Measurements from ENCODE around the gene ADAMTSL2.

Gene ADAMTSL2

GRCh38 chr9:133499132-133499891 is 35.2 kb upstream of the ADAMTSL2 start:
- no peak overlapping the region for H3K9ac ChIP-seq
- no peaks in the 10 kb centered on the region for H3K27me3 ChIP-seq
- peaks cover 17 to 30% (median 25%) of the 10 kb centered on the region in 11 experiments for H3K9me3 ChIP-seq (replicated peaks in 1 of 11)
- H3K27ac ChIP-seq: no peak overlapping the region
- H3K36me3 ChIP-seq: no peaks in the 10 kb centered on the region; a peak in 1 of 22 replicates
- H3K4me2 ChIP-seq: no peak overlapping the region
- no peak overlapping the region for H3K4me3 ChIP-seq
- peaks cover 0 to 15% (median 10%) of the 10 kb centered on the region in 10 experiments; a peak in 12 of 20 replicates for H3K4me1 ChIP-seq
- TF ChIP-seq Cebpa-rat (IDR thresholded peaks at IDR 0.05): no peak
- H4K20me1 ChIP-seq: no peaks in the 10 kb centered on the region

GRCh38 chr9:133499892-133500270 is 34.6 kb upstream of the ADAMTSL2 start:
- peaks cover 0 to 15% (median 10%) of the 10 kb centered on the region in 10 experiments; a peak in 12 of 20 replicates for H3K4me1 ChIP-seq
- H3K27me3 ChIP-seq: no peaks in the 10 kb centered on the region
- H3K9me3 ChIP-seq (replicated peaks in 1 of 11): peaks cover 17 to 30% (median 25%) of the 10 kb centered on the region in 11 experiments
- H3K36me3 ChIP-seq: no peaks in the 10 kb centered on the region; a peak in 1 of 22 replicates
- H4K20me1 ChIP-seq: no peaks in the 10 kb centered on the region
- no peak overlapping the region for H3K27ac ChIP-seq
- H3K9ac ChIP-seq: no peak overlapping the region
- TF ChIP-seq Cebpa-rat (IDR thresholded peaks at IDR 0.05): no peak
- H3K4me3 ChIP-seq: no peak overlapping the region
- H3K4me2 ChIP-seq: no peak overlapping the region

- H3K4me1 ChIP-seq: peaks cover 0 to 11% (median 0%) of the 10 kb centered on the region in 10 experiments; a peak in 5 of 20 replicates
- TF ChIP-seq Cebpa-rat (IDR thresholded peaks at IDR 0.05): no peak
- H3K27me3 ChIP-seq: no peaks in the 10 kb centered on the region
- no peak overlapping the region for H3K4me3 ChIP-seq
- no peak overlapping the region for H3K27ac ChIP-seq
- peaks cover 17 to 30% (median 25%) of the 10 kb centered on the region in 11 experiments for H3K9me3 ChIP-seq (replicated peaks in 1 of 11)
- H3K4me2 ChIP-seq: no peak overlapping the region
- H3K36me3 ChIP-seq: no peaks in the 10 kb centered on the region; a peak in 1 of 22 replicates
- no peaks in the 10 kb centered on the region for H4K20me1 ChIP-seq
- no peak overlapping the region for H3K9ac ChIP-seq
These were observed 32.4 kb upstream of the ADAMTSL2 start for GRCh38 chr9:133502112-133502511.

- H3K9ac ChIP-seq: no peak overlapping the region
- H4K20me1 ChIP-seq: no peaks in the 10 kb centered on the region
- peaks cover 0 to 7% (median 0%) of the 10 kb centered on the region in 11 experiments; a peak in 2 of 22 replicates for H3K27me3 ChIP-seq
These were observed 29.2 kb upstream of the ADAMTSL2 start for GRCh38 chr9:133505186-133505830.

GRCh38 chr9:133505901-133506652 is 28.4 kb upstream of the ADAMTSL2 start:
- Histone ChIP-seq H3K4me3 (no peak overlapping the region), H3K27me3 (peaks cover 0 to 7% (median 0%) of the 10 kb centered on the region in 11 experiments; a peak in 2 of 22 replicates)

More at GRCh38 chr9:133505186-133505830, 29.2 kb upstream of the ADAMTSL2 start:
- H3K4me3 ChIP-seq: no peak overlapping the region
- peaks cover 12 to 21% (median 13%) of the 10 kb centered on the region in 10 experiments; a peak in 19 of 20 replicates for H3K4me1 ChIP-seq
- peak overlapping the region in 1 of 11 experiments; percentile 20; a peak in 2 of 22 replicates for H3K4me2 ChIP-seq
- no peak overlapping the region for H3K27ac ChIP-seq
- no peak for TF ChIP-seq Cebpa-rat (IDR thresholded peaks at IDR 0.05)
- H3K9me3 ChIP-seq (replicated peaks in 1 of 11): peaks cover 17 to 30% (median 25%) of the 10 kb centered on the region in 11 experiments
- no peaks in the 10 kb centered on the region; a peak in 1 of 22 replicates for H3K36me3 ChIP-seq

GRCh38 chr9:133506653-133507038 is 27.9 kb upstream of the ADAMTSL2 start:
- no peak overlapping the region for H3K4me2 ChIP-seq
- no peak overlapping the region for H3K27ac ChIP-seq
- no peak for TF ChIP-seq Cebpa-rat (IDR thresholded peaks at IDR 0.05)
- H3K9me3 ChIP-seq (replicated peaks in 1 of 11): peaks cover 10 to 20% (median 18%) of the 10 kb centered on the region in 11 experiments
- no peaks in the 10 kb centered on the region for H3K36me3 ChIP-seq
- peaks cover 12 to 21% (median 13%) of the 10 kb centered on the region in 10 experiments; a peak in 19 of 20 replicates for H3K4me1 ChIP-seq
- H3K9ac ChIP-seq: no peak overlapping the region
- peaks cover 0 to 7% (median 0%) of the 10 kb centered on the region in 11 experiments; a peak in 2 of 22 replicates for H3K27me3 ChIP-seq
- H3K4me3 ChIP-seq: no peak overlapping the region
- no peaks in the 10 kb centered on the region for H4K20me1 ChIP-seq

More at GRCh38 chr9:133505901-133506652, 28.4 kb upstream of the ADAMTSL2 start:
- peak overlapping the region in 1 of 11 experiments; percentile 20; a peak in 2 of 22 replicates for H3K4me2 ChIP-seq
- peaks cover 15 to 26% (median 23%) of the 10 kb centered on the region in 11 experiments for H3K9me3 ChIP-seq (replicated peaks in 1 of 11)
- TF ChIP-seq Cebpa-rat (IDR thresholded peaks at IDR 0.05): no peak
- no peaks in the 10 kb centered on the region for H4K20me1 ChIP-seq
- no peak overlapping the region for H3K27ac ChIP-seq
- no peak overlapping the region for H3K9ac ChIP-seq
- H3K36me3 ChIP-seq: no peaks in the 10 kb centered on the region; a peak in 1 of 22 replicates
- peaks cover 12 to 21% (median 13%) of the 10 kb centered on the region in 10 experiments; a peak in 19 of 20 replicates for H3K4me1 ChIP-seq

- Histone ChIP-seq H3K27ac (no peak overlapping the region), H3K4me3 (no peak overlapping the region), H3K36me3 (no peaks in the 10 kb centered on the region), H3K27me3 (peaks cover 0 to 7% (median 0%) of the 10 kb centered on the region in 11 experiments; a peak in 2 of 22 replicates), H4K20me1 (no peaks in the 10 kb centered on the region), H3K9ac (no peak overlapping the region), H3K9me3 (replicated peaks in 1 of 11) (peaks cover 2 to 12% (median 10%) of the 10 kb centered on the region in 11 experiments), H3K4me1 (peaks cover 12 to 21% (median 13%) of the 10 kb centered on the region in 10 experiments; a peak in 19 of 20 replicates), H3K4me2 (no peak overlapping the region)
- TF ChIP-seq Cebpa-rat (IDR thresholded peaks at IDR 0.05): no peak
These were observed 27.1 kb upstream of the ADAMTSL2 start for GRCh38 chr9:133507246-133507965.

GRCh38 chr9:133508046-133508445 is 26.5 kb upstream of the ADAMTSL2 start:
- Histone ChIP-seq H3K27me3 (peaks cover 0 to 7% (median 0%) of the 10 kb centered on the region in 11 experiments; a peak in 2 of 22 replicates), H3K36me3 (no peaks in the 10 kb centered on the region), H3K27ac (no peak overlapping the region), H3K4me2 (no peak overlapping the region), H4K20me1 (no peaks in the 10 kb centered on the region), H3K4me3 (no peak overlapping the region), H3K4me1 (peaks cover 12 to 21% (median 13%) of the 10 kb centered on the region in 10 experiments; a peak in 19 of 20 replicates), H3K9ac (no peak overlapping the region), H3K9me3 (replicated peaks in 1 of 11) (peaks cover 0 to 6% (median 4%) of the 10 kb centered on the region in 11 experiments; a peak in 19 of 22 replicates)
- TF ChIP-seq Cebpa-rat (IDR thresholded peaks at IDR 0.05): no peak
